Measurements from ENCODE around the gene ZBTB18. TPM values are rescaled to one million over a fixed set of nuclear protein-coding genes. Genes with fewer than 3 reads are reported as not detected.

The ZBTB18 gene
- polyA plus RNA-seq, 2 of the 4 experiments (the other 2 are of a cell fraction), result 9.7 to 9.9 TPM

GRCh38 chr1:244096066-244096610, 45.1 kb downstream of the ZBTB18 start:
- Histone ChIP-seq H3K4me1 (peaks cover 17% of the 10 kb centered on the region), H3K27ac (no peak overlapping the region; a peak in 1 of 6 replicates), H3K4me3 (no peak overlapping the region), H3K9me3 (no peaks in the 10 kb centered on the region), H3K4me2 (no peak overlapping the region)
- TF ChIP-seq EHF (CRISPR knock-in tag; IDR thresholded peaks at IDR 0.05) (no peak), RARB (CRISPR knock-in tag; IDR thresholded peaks at IDR 0.05) (no peak), USF2 (IDR thresholded peaks at IDR 0.05) (no peak), ZFP36 (IDR thresholded peaks at IDR 0.05; ENCODE audit: borderline replicate concordance, partially characterized antibody) (no peak), CBX8 (IDR thresholded peaks at IDR 0.05) (no peak), NPAS2 (CRISPR knock-in tag; IDR thresholded peaks at IDR 0.05; ENCODE audit: borderline replicate concordance) (no peak)
- CTCF ChIA-PET, result interaction anchor here (0.9 kb wide), 1 partner anchor 176 kb away, joined by 3 read pairs; no protein-coding TSS in a partner anchor
- FAIRE-seq (no peak), DNase-seq (ENCODE audit: low read depth in 1 of 2, low spot score in 1 of 2) (no peak), ATAC-seq (no peak)
- POLR2A ChIA-PET, result no interaction called here
- WGBS (ENCODE audit: missing lambda C conversion rate), result 82% methylated on average over 13 of the region's 13 CpGs

- ATAC-seq, result no peak
- Histone ChIP-seq H3K4me2 (no peak overlapping the region), H3K4me3 (no peak overlapping the region), H3K27ac (no peak overlapping the region), H3K9me3 (no peaks in the 10 kb centered on the region), H3K4me1 (peaks cover 13% of the 10 kb centered on the region)
- ChIA-PET POLR2A (no interaction called here), CTCF (interaction anchor here (0.9 kb wide), 1 partner anchor 175 kb away, joined by 3 read pairs; no protein-coding TSS in a partner anchor)
- no peak for DNase-seq (ENCODE audit: low read depth in 1 of 2, low spot score in 1 of 2)
- WGBS (ENCODE audit: missing lambda C conversion rate), result 90% methylated on average over 8 of the region's 9 CpGs
- TF ChIP-seq HEYL (CRISPR knock-in tag; IDR thresholded peaks at IDR 0.05) (no peak), PBX3 (IDR thresholded peaks at IDR 0.05) (no peak), ZNF302 (CRISPR knock-in tag; IDR thresholded peaks at IDR 0.05) (no peak), CBX8 (IDR thresholded peaks at IDR 0.05) (no peak), REST (IDR thresholded peaks at IDR 0.05) (no peak)
- no peak for FAIRE-seq
These were observed 45.6 kb downstream of the ZBTB18 start for GRCh38 chr1:244096691-244097090.

- DNase-seq (ENCODE audit: low read depth in 1 of 2, low spot score in 1 of 2), result no peak
- 49% methylated on average over 7 of the region's 7 CpGs for WGBS (ENCODE audit: missing lambda C conversion rate)
- Histone ChIP-seq H3K9me3 (no peaks in the 10 kb centered on the region), H3K27ac (no peak overlapping the region), H3K4me2 (no peak overlapping the region), H3K4me3 (no peak overlapping the region), H3K4me1 (peaks cover 4% of the 10 kb centered on the region)
- no peak for ATAC-seq
- no peak for TF ChIP-seq PHF8 (IDR thresholded peaks at IDR 0.05; ENCODE audit: borderline replicate concordance, low read depth)
- CTCF ChIA-PET, result interaction anchor here (1.2 kb wide), 1 partner anchor 176 kb away, joined by 3 read pairs; no protein-coding TSS in a partner anchor
- POLR2A ChIA-PET, result no interaction called here
- no peak for FAIRE-seq
These were observed 46.7 kb downstream of the ZBTB18 start for GRCh38 chr1:244097523-244098405.
